HFF-Myc (cell line): ENCODE data around the gene APOL2.
A peak's percentile ranks its signal among the peaks of the same experiment; 100 is the strongest.
"Not testable (repeated sequence)": the region's sequence is repeated elsewhere in the genome, so short reads cannot be mapped to it uniquely, and the experiment has no call there.

ENCODE experiments used
- DNase-seq: peaks from one replicate; pipeline ENCODE4 v3.0.0-alpha.2; 2011; ENCODE audit warnings: low read depth; ENCODE audit errors: extremely low read depth
- H3K4me3 ChIP-seq: replicated peaks from 2 replicates; pipeline ENCODE4 v1.5.1; 2011; ENCODE audit warnings: low read depth, mild to moderate bottlenecking, control low read depth, low read length
- TF ChIP-seq, protein P1 (sequence below): IDR thresholded peaks from 2 replicates; pipeline ENCODE4 v1.5.1; 2012; ENCODE audit warnings: mild to moderate bottlenecking, low read depth, low read length, control low read depth; ENCODE audit errors: missing control alignments

Gene APOL2

GRCh38 chr22:36277482-36278291, 38.4 kb upstream of the APOL2 start:
- H3K4me3 ChIP-seq = no peak overlapping the region
- DNase-seq = no peak
- TF ChIP-seq, protein P1, sequence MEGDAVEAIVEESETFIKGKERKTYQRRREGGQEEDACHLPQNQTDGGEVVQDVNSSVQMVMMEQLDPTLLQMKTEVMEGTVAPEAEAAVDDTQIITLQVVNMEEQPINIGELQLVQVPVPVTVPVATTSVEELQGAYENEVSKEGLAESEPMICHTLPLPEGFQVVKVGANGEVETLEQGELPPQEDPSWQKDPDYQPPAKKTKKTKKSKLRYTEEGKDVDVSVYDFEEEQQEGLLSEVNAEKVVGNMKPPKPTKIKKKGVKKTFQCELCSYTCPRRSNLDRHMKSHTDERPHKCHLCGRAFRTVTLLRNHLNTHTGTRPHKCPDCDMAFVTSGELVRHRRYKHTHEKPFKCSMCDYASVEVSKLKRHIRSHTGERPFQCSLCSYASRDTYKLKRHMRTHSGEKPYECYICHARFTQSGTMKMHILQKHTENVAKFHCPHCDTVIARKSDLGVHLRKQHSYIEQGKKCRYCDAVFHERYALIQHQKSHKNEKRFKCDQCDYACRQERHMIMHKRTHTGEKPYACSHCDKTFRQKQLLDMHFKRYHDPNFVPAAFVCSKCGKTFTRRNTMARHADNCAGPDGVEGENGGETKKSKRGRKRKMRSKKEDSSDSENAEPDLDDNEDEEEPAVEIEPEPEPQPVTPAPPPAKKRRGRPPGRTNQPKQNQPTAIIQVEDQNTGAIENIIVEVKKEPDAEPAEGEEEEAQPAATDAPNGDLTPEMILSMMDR = peak; percentile 72

DNA sequence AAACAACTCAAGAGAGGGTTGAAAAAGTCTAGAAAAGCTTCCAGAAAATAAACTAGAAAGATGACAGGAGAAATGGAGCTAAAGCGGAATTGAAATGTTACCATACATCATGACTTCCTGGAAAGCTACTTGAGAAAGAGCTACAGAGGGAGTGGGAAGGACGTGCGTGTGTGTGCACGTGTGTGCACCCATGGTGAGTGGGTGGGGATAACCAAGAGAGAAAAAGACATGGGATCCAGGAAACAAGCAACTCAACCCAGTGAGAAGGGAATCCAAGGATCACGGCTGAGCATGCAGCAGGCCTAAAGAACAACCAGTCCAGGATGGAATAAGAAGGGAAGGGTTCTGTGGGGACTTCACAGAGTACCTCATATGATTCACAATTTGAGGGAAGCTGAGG, 35.2 kb upstream of the APOL2 start:
- no peak overlapping the region for H3K4me3 ChIP-seq
- no peak for DNase-seq
- TF ChIP-seq, protein P1 = no peak

GRCh38 chr22:36271951-36272350, 32.6 kb upstream of the APOL2 start:
- not testable (repeated sequence) for H3K4me3 ChIP-seq, DNase-seq

GRCh38 chr22:36271231-36271630, 31.9 kb upstream of the APOL2 start:
- H3K4me3 ChIP-seq, DNase-seq: not testable (repeated sequence)

- TF ChIP-seq, protein P1 = no peak
- no peak overlapping the region for H3K4me3 ChIP-seq
- DNase-seq = no peak
Observed at GRCh38 chr22:36267896-36268485, 28.7 kb upstream of the APOL2 start.

DNA sequence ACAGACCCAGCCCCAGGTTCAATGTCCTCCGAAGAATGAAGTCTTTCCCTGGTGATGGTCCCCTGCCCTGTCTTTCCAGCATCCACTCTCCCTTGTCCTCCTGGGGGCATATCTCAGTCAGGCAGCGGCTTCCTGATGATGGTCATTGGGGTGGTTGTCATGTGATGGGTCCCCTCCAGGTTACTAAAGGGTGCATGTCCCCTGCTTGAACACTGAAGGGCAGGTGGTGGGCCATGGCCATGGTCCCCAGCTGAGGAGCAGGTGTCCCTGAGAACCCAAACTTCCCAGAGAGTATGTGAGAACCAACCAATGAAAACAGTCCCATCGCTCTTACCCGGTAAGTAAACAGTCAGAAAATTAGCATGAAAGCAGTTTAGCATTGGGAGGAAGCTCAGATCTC, 27.7 kb upstream of the APOL2 start:
- no peak overlapping the region for H3K4me3 ChIP-seq
- TF ChIP-seq, protein P1 = no peak
- no peak for DNase-seq

- H3K4me3 ChIP-seq, DNase-seq: not testable (repeated sequence)
Observed at GRCh38 chr22:36263886-36264664, 24.7 kb upstream of the APOL2 start.

- not testable (repeated sequence) for H3K4me3 ChIP-seq, DNase-seq
Observed at GRCh38 chr22:36263216-36263673, 23.9 kb upstream of the APOL2 start.

DNA sequence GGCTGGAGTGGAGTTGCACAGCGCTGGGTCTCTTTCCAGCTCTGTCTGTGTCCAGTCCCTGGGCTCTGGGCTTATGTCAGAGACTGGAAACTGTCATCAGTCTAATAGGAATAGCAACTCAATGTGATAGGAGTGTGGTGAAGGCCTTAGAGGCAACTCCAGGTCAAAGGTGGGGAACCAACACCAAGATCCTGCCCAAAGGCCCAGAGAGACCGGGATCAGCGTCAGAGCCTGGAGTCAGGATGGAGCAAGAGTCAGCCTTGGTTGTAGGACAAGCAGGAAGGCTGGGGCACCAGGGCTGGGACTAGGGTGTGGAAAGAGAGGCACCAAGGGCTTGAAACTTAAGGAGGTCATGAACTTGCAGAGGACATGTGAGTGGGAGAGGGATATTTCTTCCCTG, 23.0 kb upstream of the APOL2 start:
- not testable (repeated sequence) for DNase-seq, H3K4me3 ChIP-seq

- not testable (repeated sequence) for H3K4me3 ChIP-seq, DNase-seq
Observed at GRCh38 chr22:36261675-36262074, 22.3 kb upstream of the APOL2 start.
